ENCODE results near the gene DMRT3. TPM values are rescaled to one million over a fixed set of nuclear protein-coding genes. Genes with fewer than 3 reads are reported as not detected.
A peak's percentile ranks its signal among the peaks of the same experiment; 100 is the strongest.

DMRT3 gene
- total RNA-seq (2021; fragmentation: NEBNext Ultra II Directional; extraction: Animal tissue kit (Norgen Biotek cat#: 25700)): not detected
- long read RNA-seq: 0 reads

- Mint-ChIP-seq H3K27me3 (ENCODE audit: insufficient read depth) (peaks cover 67% of the 10 kb centered on the region), H3K4me1 (ENCODE audit: low read depth) (no peaks in the 10 kb centered on the region), H3K27ac (no peak within 1 kb of the TSS), H3K9me3 (peaks cover 4% of the 10 kb centered on the region; the same call in 1 of the 2 replicates), H3K4me3 (no peak within 1 kb of the TSS), H3K36me3 (ENCODE audit: low read depth) (0 out of 2 replicates have a peak, but pooled peaks cover 5% of the 10 kb centered on the region)
- no peak for DNase-seq
- TF ChIP-seq CTCF (IDR thresholded peaks at IDR 0.05): no peak
Observed at GRCh38 chr9:976258-976942, at the start of gene DMRT3. Gene DMRT3 (plus strand): TSS chr9:976655. CDS start chr9:977002, 347 bp downstream.

- peaks cover 6% of the 10 kb centered on the region for H3K27me3 Mint-ChIP-seq (ENCODE audit: insufficient read depth)
- H3K36me3 Mint-ChIP-seq (ENCODE audit: low read depth): no peaks in the 10 kb centered on the region
Observed at GRCh38 chr9:926976-927375, 49.5 kb upstream of the DMRT3 start.

GRCh38 chr9:928363-929042 lies 48.0 kb upstream of the DMRT3 start:
- H3K36me3 Mint-ChIP-seq (ENCODE audit: low read depth): no peaks in the 10 kb centered on the region
- peak; percentile 49 for TF ChIP-seq CTCF (IDR thresholded peaks at IDR 0.05)
- H3K4me3 Mint-ChIP-seq: no peak overlapping the region

More at GRCh38 chr9:926976-927375, 49.5 kb upstream of the DMRT3 start:
- H3K9me3 Mint-ChIP-seq: no peaks in the 10 kb centered on the region
- no peak overlapping the region for H3K4me3 Mint-ChIP-seq
- no peaks in the 10 kb centered on the region for H3K4me1 Mint-ChIP-seq (ENCODE audit: low read depth)
- TF ChIP-seq CTCF (IDR thresholded peaks at IDR 0.05): no peak
- no peak for DNase-seq
- no peak overlapping the region for H3K27ac Mint-ChIP-seq

GRCh38 chr9:929719-930118 lies 46.7 kb upstream of the DMRT3 start:
- no peak overlapping the region for H3K4me3 Mint-ChIP-seq
- no peaks in the 10 kb centered on the region for H3K9me3 Mint-ChIP-seq
- no peak for DNase-seq
- H3K4me1 Mint-ChIP-seq (ENCODE audit: low read depth): no peaks in the 10 kb centered on the region
- H3K27ac Mint-ChIP-seq: no peak overlapping the region
- peaks cover 6% of the 10 kb centered on the region for H3K27me3 Mint-ChIP-seq (ENCODE audit: insufficient read depth)
- no peak for TF ChIP-seq CTCF (IDR thresholded peaks at IDR 0.05)
- H3K36me3 Mint-ChIP-seq (ENCODE audit: low read depth): no peaks in the 10 kb centered on the region

More at GRCh38 chr9:928363-929042, 48.0 kb upstream of the DMRT3 start:
- Mint-ChIP-seq H3K27me3 (ENCODE audit: insufficient read depth) (peaks cover 3% of the 10 kb centered on the region), H3K4me1 (ENCODE audit: low read depth) (no peaks in the 10 kb centered on the region), H3K27ac (no peak overlapping the region), H3K9me3 (no peaks in the 10 kb centered on the region)
- DNase-seq: no peak

GRCh38 chr9:933356-933755 lies 43.1 kb upstream of the DMRT3 start:
- H3K36me3 Mint-ChIP-seq (ENCODE audit: low read depth): no peaks in the 10 kb centered on the region
- no peak overlapping the region for H3K27ac Mint-ChIP-seq
- H3K9me3 Mint-ChIP-seq: no peaks in the 10 kb centered on the region
- H3K4me3 Mint-ChIP-seq: no peak overlapping the region
- no peak for DNase-seq
- TF ChIP-seq CTCF (IDR thresholded peaks at IDR 0.05): no peak
- peaks cover 4% of the 10 kb centered on the region; the same call in 1 of the 2 replicates for H3K4me1 Mint-ChIP-seq (ENCODE audit: low read depth)
- H3K27me3 Mint-ChIP-seq (ENCODE audit: insufficient read depth): peaks cover 9% of the 10 kb centered on the region

All from HFFc6 (cell line).